Left renal pelvis (tissue), 4 donors: ENCODE results near the gene PRSS12. TPM values are rescaled to one million over a fixed set of nuclear protein-coding genes. Genes with fewer than 3 reads are reported as not detected.
"Not testable (repeated sequence)": the region's sequence is repeated elsewhere in the genome, so short reads cannot be mapped to it uniquely, and the experiment has no call there.

Experiments
- DNase-seq, 4 donors: peaks; one replicate each; pipeline ENCODE4 v3.0.0-alpha.2; 2013; ENCODE audit warnings: low read depth in 4 of 4, low spot score in 3 of 4
- polyA plus RNA-seq, 4 donors: library from polyadenylated mRNA; unstranded; fragments of 120-200 nt; gene quantifications; one replicate each; pipeline ENCODE4 v1.2.1, GENCODE V29; 2013; ENCODE audit not compliant: insufficient read length in 4 of 4

The PRSS12 gene
- polyA plus RNA-seq, 4 donors: 7.4 to 20.9 (median 15.5) TPM

- no peak for DNase-seq
These were observed 72.8 kb downstream of the PRSS12 start for GRCh38 chr4:118279920-118280432.

- no peak for DNase-seq
These were observed 73.5 kb downstream of the PRSS12 start for GRCh38 chr4:118279328-118279727.

GRCh38 chr4:118278473-118279274 is 74.1 kb downstream of the PRSS12 start:
- peak; percentile 86 to 92 (median 88) for DNase-seq

GRCh38 chr4:118277243-118277642 is 75.6 kb downstream of the PRSS12 start:
- no peak for DNase-seq

- DNase-seq: no peak
These were observed 76.2 kb downstream of the PRSS12 start for GRCh38 chr4:118276580-118276979.

GRCh38 chr4:118273642-118274041 is 79.2 kb downstream of the PRSS12 start:
- DNase-seq: no peak

- DNase-seq: no peak
These were observed 81.0 kb downstream of the PRSS12 start for GRCh38 chr4:118271788-118272187.

- no peak for DNase-seq
These were observed 82.3 kb downstream of the PRSS12 start for GRCh38 chr4:118270492-118270891.

GRCh38 chr4:118268780-118269179 is 84.0 kb downstream of the PRSS12 start:
- no peak for DNase-seq

GRCh38 chr4:118266145-118266496 is 86.7 kb downstream of the PRSS12 start:
- not testable (repeated sequence) for DNase-seq

- DNase-seq: no peak
These were observed 87.3 kb downstream of the PRSS12 start for GRCh38 chr4:118265312-118266144.

GRCh38 chr4:118264096-118264495 is 88.7 kb downstream of the PRSS12 start:
- no peak for DNase-seq

- no peak for DNase-seq
These were observed 92.5 kb downstream of the PRSS12 start for GRCh38 chr4:118260309-118260708.

GRCh38 chr4:118259111-118259510 is 93.7 kb downstream of the PRSS12 start:
- DNase-seq: no peak

GRCh38 chr4:118254368-118254767 is 98.4 kb downstream of the PRSS12 start:
- no peak for DNase-seq

- DNase-seq: no peak
These were observed 102.9 kb downstream of the PRSS12 start for GRCh38 chr4:118249890-118250289.

- DNase-seq: no peak
These were observed 115.3 kb downstream of the PRSS12 start for GRCh38 chr4:118237531-118237930.

GRCh38 chr4:118235566-118236120 is 117.2 kb downstream of the PRSS12 start:
- no peak for DNase-seq
